ENCODE results near the gene SLC2A6.
"Not testable (repeated sequence)": the region's sequence is repeated elsewhere in the genome, so short reads cannot be mapped to it uniquely, and the experiment has no call there.

The SLC2A6 gene

GRCh38 chr9:133463234-133463863 lies 15.6 kb downstream of the SLC2A6 start:
- DNase-seq (ENCODE audit: low read depth): no peak

DNA sequence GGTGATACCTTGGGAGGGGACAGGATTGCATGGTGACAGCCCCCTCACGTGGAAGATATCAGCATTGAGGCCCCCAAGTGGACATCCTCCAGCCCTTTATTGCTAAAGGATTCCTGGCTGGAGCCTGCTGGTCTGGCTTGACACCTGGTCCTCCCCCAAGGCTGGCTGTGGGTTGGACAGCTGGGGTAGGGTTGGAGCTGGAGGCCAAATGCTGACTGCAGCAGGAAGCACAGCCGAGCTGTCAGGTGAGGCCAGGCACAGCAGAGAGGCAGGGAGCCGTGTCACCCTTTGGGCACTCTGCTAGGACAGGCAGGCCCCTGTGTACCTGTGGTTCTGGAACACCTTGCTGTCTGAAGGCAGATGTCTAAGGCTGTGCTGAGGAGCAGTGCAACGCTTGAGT lies 16.9 kb downstream of the SLC2A6 start:
- DNase-seq (ENCODE audit: low read depth): no peak

DNA sequence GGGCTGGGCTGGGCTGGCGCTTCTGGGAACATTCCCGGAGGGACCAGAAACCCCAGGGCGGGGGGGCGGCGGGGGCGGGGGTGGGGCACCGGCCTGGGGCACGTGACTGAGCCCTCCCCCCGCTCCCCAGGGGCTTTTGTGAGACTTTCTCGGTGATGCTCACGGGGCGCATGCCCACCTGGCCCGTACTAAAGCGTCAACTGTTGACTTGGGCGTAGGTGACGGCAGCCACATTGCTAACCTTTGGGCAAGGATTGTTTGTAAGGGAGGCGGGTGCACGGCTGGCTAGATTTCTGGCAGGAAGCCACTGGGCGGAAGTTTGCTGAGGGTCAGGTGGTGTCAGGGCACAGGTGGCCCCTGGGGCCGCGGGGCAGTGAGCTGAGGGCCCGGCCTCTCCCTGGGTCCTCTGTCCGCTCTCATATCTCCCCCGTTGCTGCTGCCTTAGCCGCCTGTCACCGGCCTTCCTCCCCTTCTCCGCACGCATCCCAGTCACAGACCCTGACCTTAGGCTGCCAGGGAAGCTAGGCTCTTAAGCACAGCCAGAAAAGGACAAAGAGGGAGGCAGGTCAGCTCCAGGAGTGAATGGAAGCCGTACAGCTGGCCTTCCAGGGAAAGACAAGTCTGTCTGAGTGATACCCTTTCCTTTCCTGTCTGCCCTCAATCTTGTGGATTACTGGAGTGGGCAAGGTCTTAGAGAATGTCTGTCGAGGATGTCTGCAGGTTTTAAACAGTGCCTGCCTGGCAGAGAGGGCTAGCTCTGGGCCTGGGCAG lies 18.3 kb downstream of the SLC2A6 start:
- DNase-seq (ENCODE audit: low read depth): no peak

GRCh38 chr9:133459476-133460404 lies 19.2 kb downstream of the SLC2A6 start, which contains the start of gene CACFD1:
TSS of gene CACFD1 (plus strand) at chr9:133459978. CDS start at chr9:133460067, 89 bp downstream.
- DNase-seq (ENCODE audit: low read depth): peak; percentile 46

DNA sequence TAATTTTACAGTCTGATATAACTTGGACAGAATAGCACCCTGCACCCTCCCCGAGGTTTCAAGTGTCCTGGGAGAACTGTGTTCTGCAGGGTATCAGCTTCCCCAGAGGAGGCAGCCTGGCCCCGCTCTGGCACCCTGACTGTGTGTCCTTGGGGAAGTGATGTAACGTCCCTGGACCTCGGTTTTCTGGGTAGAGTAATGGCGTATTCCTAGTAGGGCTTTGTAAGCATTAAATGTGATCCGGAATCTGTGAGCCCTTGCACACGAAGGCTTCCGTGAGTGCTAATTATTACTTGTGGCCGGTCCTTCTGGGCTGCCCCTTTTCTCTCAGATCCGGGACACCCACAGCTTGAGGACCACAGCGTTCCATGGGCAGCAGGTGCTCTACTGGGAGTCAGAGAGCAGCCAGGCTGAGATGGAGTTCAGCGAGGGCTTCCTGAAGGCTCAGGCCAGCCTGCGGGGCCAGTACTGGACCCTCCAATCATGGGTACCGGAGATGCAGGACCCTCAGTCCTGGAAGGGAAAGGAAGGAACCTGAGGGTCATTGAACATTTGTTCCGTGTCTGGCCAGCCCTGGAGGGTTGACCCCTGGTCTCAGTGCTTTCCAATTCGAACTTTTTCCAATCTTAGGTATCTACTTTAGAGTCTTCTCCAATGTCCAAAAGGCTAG lies 20.1 kb downstream of the SLC2A6 start:
- no peak for DNase-seq (ENCODE audit: low read depth)

DNA sequence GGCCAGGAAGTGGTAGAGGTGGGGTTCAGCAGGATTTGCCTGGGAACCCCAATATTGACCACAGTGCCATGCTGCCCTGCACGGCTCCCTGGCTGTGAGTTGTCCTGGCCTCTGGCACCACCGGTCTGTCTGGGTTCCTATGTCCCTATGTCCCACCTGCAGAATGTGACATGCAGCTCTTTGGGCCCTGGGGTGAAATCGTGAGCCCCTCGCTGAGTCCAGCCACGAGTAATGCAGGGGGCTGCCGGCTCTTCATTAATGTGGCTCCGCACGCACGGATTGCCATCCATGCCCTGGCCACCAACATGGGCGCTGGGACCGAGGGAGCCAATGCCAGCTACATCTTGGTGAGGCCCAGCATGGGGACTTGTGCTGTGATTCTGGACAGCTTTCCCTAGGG lies 21.2 kb downstream of the SLC2A6 start:
- no peak for DNase-seq (ENCODE audit: low read depth)

DNA sequence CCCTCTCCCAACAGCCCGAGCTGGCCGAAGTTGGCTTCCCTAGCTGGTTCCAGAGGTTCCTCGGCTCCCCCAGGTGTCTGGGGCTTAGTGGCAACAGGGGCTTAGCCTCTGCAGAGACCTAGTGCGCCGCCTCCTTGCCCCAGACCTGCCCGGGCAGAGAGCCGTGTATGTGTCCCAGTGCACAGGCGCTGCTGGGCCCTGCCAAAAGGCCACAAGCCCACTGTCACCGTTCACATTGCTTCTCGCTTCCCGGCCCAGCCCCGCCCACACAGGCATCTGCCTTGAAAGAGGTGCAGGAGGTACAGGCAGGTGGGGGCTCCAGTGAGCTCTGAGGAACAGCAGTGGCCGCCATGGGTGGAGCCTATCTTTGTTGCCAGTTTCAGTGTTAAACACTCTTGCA lies 21.7 kb downstream of the SLC2A6 start:
- DNase-seq (ENCODE audit: low read depth): no peak

- DNase-seq (ENCODE audit: low read depth): no peak
Observed at GRCh38 chr9:133456409-133456808, 22.5 kb downstream of the SLC2A6 start.

DNA sequence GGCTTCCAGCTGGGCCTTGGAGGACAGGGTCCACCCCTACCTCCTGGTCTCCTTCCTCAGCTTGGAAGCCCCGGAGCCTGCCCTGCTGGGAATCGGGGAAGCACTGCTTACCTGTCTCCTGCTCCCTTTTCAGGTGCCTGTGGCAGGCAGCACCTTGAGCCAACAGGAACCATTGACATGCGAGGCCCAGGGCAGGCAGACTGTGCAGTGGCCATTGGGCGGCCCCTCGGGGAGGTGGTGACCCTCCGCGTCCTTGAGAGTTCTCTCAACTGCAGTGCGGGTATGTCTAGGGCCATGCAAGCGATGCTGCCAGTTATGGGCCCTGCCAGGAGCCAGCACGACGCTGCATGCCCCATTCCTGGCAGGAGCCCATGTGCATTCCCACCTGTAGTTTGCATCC lies 23.0 kb downstream of the SLC2A6 start:
- DNase-seq (ENCODE audit: low read depth): no peak

DNA sequence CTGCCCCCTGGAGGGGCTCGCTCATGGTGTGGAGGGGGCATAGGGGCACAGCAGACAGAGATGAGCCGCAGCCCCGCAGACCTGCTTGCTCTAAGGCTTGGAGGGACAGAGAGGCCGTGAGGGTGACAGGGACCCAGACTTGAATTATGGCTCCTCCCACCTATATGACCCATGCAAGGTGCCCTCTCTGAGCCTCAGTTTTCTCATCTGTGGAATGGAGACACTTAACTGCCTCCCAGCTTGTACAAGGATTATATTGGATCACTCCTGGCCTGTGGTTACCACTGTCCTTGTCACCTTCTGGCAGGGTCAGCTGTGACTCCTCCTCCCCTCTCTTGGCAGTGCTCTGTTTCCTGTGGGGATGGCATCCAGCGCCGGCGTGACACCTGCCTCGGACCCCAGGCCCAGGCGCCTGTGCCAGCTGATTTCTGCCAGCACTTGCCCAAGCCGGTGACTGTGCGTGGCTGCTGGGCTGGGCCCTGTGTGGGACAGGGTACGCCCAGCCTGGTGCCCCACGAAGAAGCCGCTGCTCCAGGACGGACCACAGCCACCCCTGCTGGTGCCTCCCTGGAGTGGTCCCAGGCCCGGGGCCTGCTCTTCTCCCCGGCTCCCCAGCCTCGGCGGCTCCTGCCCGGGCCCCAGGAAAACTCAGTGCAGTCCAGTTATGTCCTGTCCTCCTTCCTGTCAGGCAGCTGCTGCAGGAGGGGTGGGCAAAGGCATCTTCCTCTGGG lies 23.8 kb downstream of the SLC2A6 start:
- DNase-seq (ENCODE audit: low read depth): no peak

GRCh38 chr9:133454325-133454724 lies 24.6 kb downstream of the SLC2A6 start:
- DNase-seq (ENCODE audit: low read depth): no peak

DNA sequence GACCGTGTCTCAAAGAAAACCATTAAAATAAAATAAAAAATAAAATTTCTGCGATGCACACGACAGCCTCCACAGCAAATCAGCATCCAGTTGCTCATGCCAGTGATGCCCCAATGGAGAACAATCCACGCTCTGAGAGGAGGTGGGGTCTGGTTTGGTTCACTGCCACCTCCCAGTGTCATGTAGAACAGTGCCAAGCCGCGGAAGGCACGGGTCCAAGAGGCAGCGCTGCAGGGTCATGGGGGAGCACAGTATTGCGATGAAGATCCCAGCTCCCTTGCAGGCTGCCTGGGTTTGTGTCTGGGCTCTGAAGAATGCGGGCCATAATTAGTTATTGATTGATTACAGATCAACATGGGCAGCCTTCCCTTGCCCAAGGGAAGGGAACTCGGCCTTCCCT lies 25.2 kb downstream of the SLC2A6 start:
- no peak for DNase-seq (ENCODE audit: low read depth)

GRCh38 chr9:133452562-133452961 lies 26.3 kb downstream of the SLC2A6 start:
- DNase-seq (ENCODE audit: low read depth): no peak

GRCh38 chr9:133451865-133452264 lies 27.0 kb downstream of the SLC2A6 start:
- DNase-seq (ENCODE audit: low read depth): not testable (repeated sequence)

GRCh38 chr9:133449760-133450159 lies 29.1 kb downstream of the SLC2A6 start:
- no peak for DNase-seq (ENCODE audit: low read depth)

- no peak for DNase-seq (ENCODE audit: low read depth)
Observed at GRCh38 chr9:133448487-133448972, 30.4 kb downstream of the SLC2A6 start.

- no peak for DNase-seq (ENCODE audit: low read depth)
Observed at GRCh38 chr9:133445293-133445969, 33.5 kb downstream of the SLC2A6 start.

GRCh38 chr9:133443982-133444381 lies 34.9 kb downstream of the SLC2A6 start:
- DNase-seq (ENCODE audit: low read depth): no peak

DNA sequence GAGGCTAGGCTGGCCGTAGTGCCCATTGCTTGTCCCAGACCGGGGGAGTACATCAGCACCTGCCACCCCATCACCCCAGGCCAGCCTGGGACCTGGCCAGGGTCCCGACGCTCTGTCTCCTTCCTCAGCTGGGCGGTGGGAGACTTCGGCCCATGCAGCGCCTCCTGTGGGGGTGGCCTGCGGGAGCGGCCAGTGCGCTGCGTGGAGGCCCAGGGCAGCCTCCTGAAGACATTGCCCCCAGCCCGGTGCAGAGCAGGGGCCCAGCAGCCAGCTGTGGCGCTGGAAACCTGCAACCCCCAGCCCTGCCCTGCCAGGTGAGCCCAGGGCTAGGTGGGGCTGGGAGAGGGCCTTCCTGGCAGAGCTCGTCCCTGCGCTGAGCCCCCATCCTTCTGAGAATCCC lies 35.7 kb downstream of the SLC2A6 start:
- no peak for DNase-seq (ENCODE audit: low read depth)

GRCh38 chr9:133441571-133441970 lies 37.3 kb downstream of the SLC2A6 start:
- DNase-seq (ENCODE audit: low read depth): no peak

- no peak for DNase-seq (ENCODE audit: low read depth)
Observed at GRCh38 chr9:133440874-133441273, 38.0 kb downstream of the SLC2A6 start.

Measured in GM04503 (cell line).